Mesothelial cell of epicardium (in vitro differentiated cells): ENCODE measurements around the gene TANC1. TPM values are rescaled to one million over a fixed set of nuclear protein-coding genes. Genes with fewer than 3 reads are reported as not detected.

ENCODE experiments used
- DNase-seq, 2 experiments: peaks; one replicate each; pipeline ENCODE4 v3.0.0; 2021; ENCODE audit warnings: low spot score in 2 of 2; ENCODE audit not compliant: unreplicated experiment in 2 of 2
- H3K27ac Mint-ChIP-seq: 2 replicates; pipeline ENCODE4 v1.8.0; 2021; ENCODE audit warnings: mixed read lengths
- H3K27me3 Mint-ChIP-seq: 2 replicates; pipeline ENCODE4 v1.8.0; 2021; ENCODE audit warnings: low read depth, mixed read lengths
- H3K36me3 Mint-ChIP-seq: 2 replicates; pipeline ENCODE4 v1.8.0; 2021; ENCODE audit warnings: mixed read lengths
- H3K4me1 Mint-ChIP-seq: 2 replicates; pipeline ENCODE4 v1.8.0; 2021; ENCODE audit warnings: mixed read lengths
- H3K4me3 Mint-ChIP-seq: 2 replicates; pipeline ENCODE4 v1.8.0; 2021; ENCODE audit warnings: mild to moderate bottlenecking, moderate library complexity, mixed read lengths
- H3K9me3 Mint-ChIP-seq: 2 replicates; pipeline ENCODE4 v1.8.0; 2021; ENCODE audit warnings: mixed read lengths
- CTCF ChIP-seq: fragments of 200-600 bp; sonication (generic); IDR thresholded peaks from one replicate; pipeline ENCODE4 v1.5.0; 2021; ENCODE audit warnings: antibody characterized with exemption; ENCODE audit not compliant: unreplicated experiment
- total RNA-seq: library from RNA; stranded (reverse); gene quantifications from 3 replicates; pipeline ENCODE4 v1.2.1, GENCODE V29; 2021

TANC1 gene
- total RNA-seq, 1 donor from 2014 or later: 138 TPM

- Mint-ChIP-seq H3K9me3 (no peaks in the 10 kb centered on the region), H3K4me3 (no peak overlapping the region)
- no peak for TF ChIP-seq CTCF
Observed at GRCh38 chr2:159183346-159183745, 214.9 kb downstream of the TANC1 start.

GRCh38 chr2:159185401-159186130, 217.1 kb downstream of the TANC1 start:
- H3K36me3 Mint-ChIP-seq: peaks cover 51% of the 10 kb centered on the region
- DNase-seq: no peak
- no peak for TF ChIP-seq CTCF
- no peaks in the 10 kb centered on the region for H3K27me3 Mint-ChIP-seq
- peaks cover 24% of the 10 kb centered on the region for H3K4me1 Mint-ChIP-seq
- H3K27ac Mint-ChIP-seq: peak overlapping the region; percentile 68
- H3K9me3 Mint-ChIP-seq: no peaks in the 10 kb centered on the region
- no peak overlapping the region for H3K4me3 Mint-ChIP-seq

More at GRCh38 chr2:159183346-159183745, 214.9 kb downstream of the TANC1 start:
- peaks cover 29% of the 10 kb centered on the region for H3K4me1 Mint-ChIP-seq
- no peak for DNase-seq
- no peaks in the 10 kb centered on the region for H3K27me3 Mint-ChIP-seq
- peak overlapping the region; percentile 23 for H3K27ac Mint-ChIP-seq
- H3K36me3 Mint-ChIP-seq: peaks cover 60% of the 10 kb centered on the region

- no peak for DNase-seq
- Mint-ChIP-seq H3K4me3 (no peak overlapping the region), H3K9me3 (no peaks in the 10 kb centered on the region), H3K36me3 (peaks cover 47% of the 10 kb centered on the region), H3K4me1 (peaks cover 24% of the 10 kb centered on the region), H3K27me3 (no peaks in the 10 kb centered on the region), H3K27ac (no peak overlapping the region)
- TF ChIP-seq CTCF: no peak
Observed at GRCh38 chr2:159186462-159186861, 218.0 kb downstream of the TANC1 start.

- no peaks in the 10 kb centered on the region for H3K9me3 Mint-ChIP-seq
- H3K4me1 Mint-ChIP-seq: peaks cover 24% of the 10 kb centered on the region
- TF ChIP-seq CTCF: no peak
- peaks cover 46% of the 10 kb centered on the region for H3K36me3 Mint-ChIP-seq
- DNase-seq: no peak
- peak overlapping the region; percentile 74 for H3K27ac Mint-ChIP-seq
- H3K27me3 Mint-ChIP-seq: no peaks in the 10 kb centered on the region
- H3K4me3 Mint-ChIP-seq: no peak overlapping the region
Observed at GRCh38 chr2:159187106-159187505, 218.7 kb downstream of the TANC1 start.

GRCh38 chr2:159188449-159188848, 220.0 kb downstream of the TANC1 start:
- peak overlapping the region; percentile 27 for H3K27ac Mint-ChIP-seq

More at GRCh38 chr2:159188449-159188848, 220.0 kb downstream of the TANC1 start:
- H3K4me1 Mint-ChIP-seq: peaks cover 12% of the 10 kb centered on the region
- H3K27me3 Mint-ChIP-seq: no peaks in the 10 kb centered on the region
- H3K9me3 Mint-ChIP-seq: no peaks in the 10 kb centered on the region
- no peak for DNase-seq
- no peak for TF ChIP-seq CTCF
- H3K36me3 Mint-ChIP-seq: peaks cover 43% of the 10 kb centered on the region
- H3K4me3 Mint-ChIP-seq: no peak overlapping the region
